PC-9 (cell line): ENCODE data around the gene STAG3.

ENCODE experiments used
- CTCF ChIP-seq: fragments of 200-600 bp; sonication (generic); conservative IDR thresholded peaks from 2 replicates; pipeline ENCODE4 v1.6.1; 2017; ENCODE audit warnings: mixed run types, antibody characterized with exemption, mild to moderate bottlenecking, moderate library complexity
- EZH2 ChIP-seq: fragments of 200-600 bp; sonication (generic); IDR thresholded peaks from 2 replicates; pipeline ENCODE4 v1.8.0; 2017; ENCODE audit warnings: antibody characterized with exemption, low read depth

GRCh38 chr7:100157069-100157333 is 20.7 kb upstream of the STAG3 start:
- no peak for TF ChIP-seq CTCF
- no peak for TF ChIP-seq EZH2
